ENCODE data around the gene FBXW12. TPM values are rescaled to one million over a fixed set of nuclear protein-coding genes. Genes with fewer than 3 reads are reported as not detected.

Gene FBXW12
- total RNA-seq, 2 experiments from 2014 or later: not detected

- H3K27me3 Mint-ChIP-seq: no peaks in the 10 kb centered on the region
- CTCF ChIA-PET: interaction anchor here (0.8 to 2.3 kb wide), 5 partner anchors 10 to 98 kb away, joined by 3 to 5 read pairs (median 4); no protein-coding TSS in a partner anchor
- intact Hi-C loops (cut with micrococcal nuclease): no loop called here
- POLR2A ChIA-PET: interaction anchor here (1.2 kb wide), 1 partner anchor 76 kb away, joined by 3 read pairs; no protein-coding TSS in a partner anchor
- H3K4me1 Mint-ChIP-seq (ENCODE audit: low read depth): peaks cover 2% of the 10 kb centered on the region
- H3K9me3 Mint-ChIP-seq: peaks cover 4% of the 10 kb centered on the region
- H3K4me3 Mint-ChIP-seq: no peak overlapping the region
- peak; percentile 37 for ATAC-seq
- DNase-seq: no peak
- no peak overlapping the region for H3K27ac Mint-ChIP-seq
- H3K36me3 Mint-ChIP-seq (ENCODE audit: low read depth): peaks cover 1% of the 10 kb centered on the region
- no peak for TF ChIP-seq CTCF (IDR thresholded peaks at IDR 0.05)
Observed at GRCh38 chr3:48367201-48367600, 4.8 kb upstream of the FBXW12 start.

GRCh38 chr3:48369693-48370332 lies 2.2 kb upstream of the FBXW12 start:
- intact Hi-C loops (cut with micrococcal nuclease): no loop called here
- Mint-ChIP-seq H3K4me1 (ENCODE audit: low read depth) (peaks cover 2% of the 10 kb centered on the region), H3K36me3 (ENCODE audit: low read depth) (no peaks in the 10 kb centered on the region), H3K9me3 (peaks cover 1% of the 10 kb centered on the region), H3K27ac (no peak overlapping the region), H3K27me3 (no peaks in the 10 kb centered on the region), H3K4me3 (no peak overlapping the region)
- TF ChIP-seq CTCF (IDR thresholded peaks at IDR 0.05): no peak
- ChIA-PET POLR2A (interaction anchor here (1.1 kb wide), 1 partner anchor 61 kb away, joined by 3 read pairs; no protein-coding TSS in a partner anchor), CTCF (no interaction called here)
- DNase-seq: no peak
- ATAC-seq: no peak

GRCh38 chr3:48370333-48370713 lies 1.7 kb upstream of the FBXW12 start:
- no peak overlapping the region for H3K27ac Mint-ChIP-seq
- H3K27me3 Mint-ChIP-seq: no peaks in the 10 kb centered on the region
- TF ChIP-seq CTCF (IDR thresholded peaks at IDR 0.05): no peak
- ChIA-PET CTCF (no interaction called here), POLR2A (no interaction called here)
- H3K9me3 Mint-ChIP-seq: no peaks in the 10 kb centered on the region
- ATAC-seq: no peak
- no peaks in the 10 kb centered on the region for H3K36me3 Mint-ChIP-seq (ENCODE audit: low read depth)
- H3K4me3 Mint-ChIP-seq: no peak overlapping the region
- DNase-seq: no peak
- H3K4me1 Mint-ChIP-seq (ENCODE audit: low read depth): peaks cover 2% of the 10 kb centered on the region
- intact Hi-C loops (cut with micrococcal nuclease): no loop called here

- no peak for TF ChIP-seq CTCF (IDR thresholded peaks at IDR 0.05)
- Mint-ChIP-seq H3K27me3 (no peaks in the 10 kb centered on the region), H3K9me3 (no peaks in the 10 kb centered on the region), H3K4me3 (no peak overlapping the region), H3K4me1 (ENCODE audit: low read depth) (peaks cover 2% of the 10 kb centered on the region), H3K36me3 (ENCODE audit: low read depth) (no peaks in the 10 kb centered on the region), H3K27ac (no peak overlapping the region)
- POLR2A ChIA-PET: no interaction called here
- intact Hi-C loops (cut with micrococcal nuclease): no loop called here
- CTCF ChIA-PET: no interaction called here
- no peak for DNase-seq
- ATAC-seq: no peak
Observed at GRCh38 chr3:48372377-48372770, 355 bp downstream of the FBXW12 start.

- no peaks in the 10 kb centered on the region for H3K36me3 Mint-ChIP-seq (ENCODE audit: low read depth)
- intact Hi-C loops (cut with micrococcal nuclease): no loop called here
- ATAC-seq: no peak
- ChIA-PET CTCF (no interaction called here), POLR2A (no interaction called here)
- TF ChIP-seq CTCF (IDR thresholded peaks at IDR 0.05): no peak
- H3K27me3 Mint-ChIP-seq: peaks cover 1% of the 10 kb centered on the region
- H3K9me3 Mint-ChIP-seq: no peaks in the 10 kb centered on the region
- no peaks in the 10 kb centered on the region for H3K4me1 Mint-ChIP-seq (ENCODE audit: low read depth)
- H3K27ac Mint-ChIP-seq: no peak overlapping the region
- DNase-seq: no peak
- no peak overlapping the region for H3K4me3 Mint-ChIP-seq
Observed at GRCh38 chr3:48372862-48373435, 930 bp downstream of the FBXW12 start.
